Prostate gland (tissue), 2 donors: ENCODE measurements around the gene PRELID1.

Source experiments
- CTCF ChIP-seq, 4 experiments: fragments of 200-600 bp in 2 of 4; fragments of 450-650 bp in 2 of 4; sonication (generic) in 2 of 4; IDR thresholded peaks; 1 replicate in 3 of 4; 2 replicates in 1 of 4; pipeline ENCODE4 v1.5.1; 2016 to 2019; ENCODE audit warnings: antibody characterized with exemption in 4 of 4, mild to moderate bottlenecking in 2 of 4, moderate library complexity in 2 of 4
- POLR2AphosphoS5 ChIP-seq: sonication (generic); formaldehyde crosslinking; IDR thresholded peaks from one replicate; pipeline ENCODE4 v1.6.1; 2017; ENCODE audit warnings: antibody characterized with exemption

- no peak for TF ChIP-seq POLR2AphosphoS5
- no peak for TF ChIP-seq CTCF (IDR thresholded peaks at IDR 0.05)
These were observed 33.2 kb downstream of the PRELID1 start for GRCh38 chr5:177336603-177337494.
